PC-9 (cell line): ENCODE results near the gene FNDC1. TPM values are rescaled to one million over a fixed set of nuclear protein-coding genes. Genes with fewer than 3 reads are reported as not detected.

Experiments used
- BruUV-seq: library from RNA; stranded (reverse); fragments of 400-500 nt; replicated peaks from 2 replicates; lab custom pipeline; 2021; lab: Mats Ljungman, UMichigan
- CTCF ChIA-PET: fragments of 300-600 bp; sonication (Branson Sonifier 250); formaldehyde crosslinking; loops from one replicate; lab custom pipeline; 2022; ENCODE audit warnings: antibody characterized with exemption; lab: Charles Lee
- POLR2A ChIA-PET: fragments of 300-600 bp; sonication (Branson Sonifier 250); formaldehyde crosslinking; loops from one replicate; lab custom pipeline; 2022; ENCODE audit warnings: antibody characterized with exemption; ENCODE audit not compliant: unreplicated experiment; lab: Charles Lee
- DNase-seq, 2 experiments: peaks; one replicate each; pipeline versions ENCODE4 v3.0.0 to v3.0.0-alpha.2; 2015 to 2022; ENCODE audit warnings: mixed read lengths in 1 of 2
- H2AFZ ChIP-seq: fragments of 200-600 bp; sonication (generic); 2 replicates; pipeline ENCODE4 v1.8.1; 2017; ENCODE audit warnings: antibody characterized with exemption
- H3F3A ChIP-seq: fragments of 200-600 bp; sonication (generic); 2 replicates; pipeline ENCODE4 v1.8.1; 2017; ENCODE audit warnings: antibody characterized with exemption, mild to moderate bottlenecking, low read depth; ENCODE audit not compliant: insufficient read depth
- H3K27ac ChIP-seq: fragments of 200-600 bp; sonication (generic); 2 replicates; pipeline ENCODE4 v1.6.1; 2016; ENCODE audit warnings: mixed run types
- H3K27me3 ChIP-seq: fragments of 200-600 bp; sonication (generic); 2 replicates; pipeline ENCODE4 v1.6.1; 2016; ENCODE audit warnings: low read depth, mixed run types; ENCODE audit not compliant: insufficient read depth
- H3K36me3 ChIP-seq: fragments of 200-600 bp; sonication (generic); 2 replicates; pipeline ENCODE4 v1.6.1; 2016; ENCODE audit warnings: low read depth, mixed run types
- H3K4me1 ChIP-seq: fragments of 200-600 bp; sonication (generic); replicated peaks from 2 replicates; pipeline ENCODE4 v1.6.1; 2016; ENCODE audit warnings: mixed run types; ENCODE audit not compliant: insufficient read depth
- H3K4me2 ChIP-seq: fragments of 200-600 bp; sonication (generic); 2 replicates; pipeline ENCODE4 v1.6.1; 2017; ENCODE audit warnings: mixed run types
- H3K4me3 ChIP-seq: fragments of 200-600 bp; sonication (generic); 2 replicates; pipeline ENCODE4 v1.6.1; 2016; ENCODE audit warnings: mixed run types
- H3K79me2 ChIP-seq: fragments of 200-600 bp; sonication (generic); 2 replicates; pipeline ENCODE4 v1.6.1; 2017; ENCODE audit warnings: low read depth, mixed run types
- H3K9me2 ChIP-seq: fragments of 200-600 bp; sonication (generic); 2 replicates; pipeline ENCODE4 v1.8.1; 2017; ENCODE audit warnings: mild to moderate bottlenecking; ENCODE audit not compliant: insufficient read depth
- H3K9me3 ChIP-seq: fragments of 200-600 bp; sonication (generic); 2 replicates; pipeline ENCODE4 v1.8.1; 2016; ENCODE audit warnings: low read depth; ENCODE audit not compliant: insufficient read depth
- H4K20me1 ChIP-seq: fragments of 200-600 bp; sonication (generic); 2 replicates; pipeline ENCODE4 v1.8.1; 2017; ENCODE audit not compliant: insufficient read depth
- EZH2 ChIP-seq: fragments of 200-600 bp; sonication (generic); IDR thresholded peaks from 2 replicates; pipeline ENCODE4 v1.8.0; 2017; ENCODE audit warnings: antibody characterized with exemption, low read depth
- intact Hi-C: fragments of 100-400 bp; cut with micrococcal nuclease; formaldehyde crosslinking; loops from one replicate; pipeline ENCODE4 v1.10.0; 2022; ENCODE audit not compliant: unreplicated experiment
- total RNA-seq: library from RNA; stranded (reverse); gene quantifications from 2 replicates; pipeline ENCODE4 v1.2.3, GENCODE V29; 2021
- TF ChIP-seq, protein P1 (sequence below): fragments of 200-600 bp; sonication (generic); conservative IDR thresholded peaks from 2 replicates; pipeline ENCODE4 v1.6.1; 2017; ENCODE audit warnings: mixed run types, antibody characterized with exemption, mild to moderate bottlenecking, moderate library complexity

FNDC1 gene
- total RNA-seq, 1 experiment from 2014 or later, result not detected

DNA sequence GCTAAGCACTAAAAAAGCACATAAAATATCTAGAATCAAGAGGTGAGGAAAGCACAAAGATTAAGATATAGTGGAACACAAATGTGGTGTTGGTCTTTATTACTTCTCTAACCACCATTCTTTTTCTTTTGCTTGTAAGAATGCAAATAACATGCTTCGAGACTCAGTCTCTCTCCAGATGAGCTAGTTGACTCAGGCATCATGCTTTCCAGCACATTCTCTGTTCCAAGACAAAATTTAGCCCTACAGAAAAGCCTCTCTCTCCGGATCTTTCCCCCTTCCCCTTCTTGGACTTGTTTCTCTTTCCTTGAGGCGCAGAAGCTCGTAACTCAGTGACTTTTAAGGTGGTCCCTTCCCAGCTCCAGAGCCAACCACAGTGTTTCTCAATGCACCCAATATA is 91.0 kb downstream of the FNDC1 start:
- no TSS peak for BruUV-seq
- POLR2A ChIA-PET, result no interaction called here
- Histone ChIP-seq H3K9me3 (no peaks in the 10 kb centered on the region), H4K20me1 (no peaks in the 10 kb centered on the region), H2AFZ (no peak overlapping the region), H3K27me3 (peaks cover 33% of the 10 kb centered on the region), H3F3A (no peaks in the 10 kb centered on the region), H3K4me2 (no peak overlapping the region), H3K27ac (no peak overlapping the region), H3K4me3 (no peak overlapping the region), H3K9me2 (no peaks in the 10 kb centered on the region), H3K4me1 (no peaks in the 10 kb centered on the region), H3K79me2 (no peaks in the 10 kb centered on the region), H3K36me3 (no peaks in the 10 kb centered on the region)
- CTCF ChIA-PET, result no interaction called here
- no peak for DNase-seq
- intact Hi-C loops, result no loop called here
- TF ChIP-seq, protein P1, sequence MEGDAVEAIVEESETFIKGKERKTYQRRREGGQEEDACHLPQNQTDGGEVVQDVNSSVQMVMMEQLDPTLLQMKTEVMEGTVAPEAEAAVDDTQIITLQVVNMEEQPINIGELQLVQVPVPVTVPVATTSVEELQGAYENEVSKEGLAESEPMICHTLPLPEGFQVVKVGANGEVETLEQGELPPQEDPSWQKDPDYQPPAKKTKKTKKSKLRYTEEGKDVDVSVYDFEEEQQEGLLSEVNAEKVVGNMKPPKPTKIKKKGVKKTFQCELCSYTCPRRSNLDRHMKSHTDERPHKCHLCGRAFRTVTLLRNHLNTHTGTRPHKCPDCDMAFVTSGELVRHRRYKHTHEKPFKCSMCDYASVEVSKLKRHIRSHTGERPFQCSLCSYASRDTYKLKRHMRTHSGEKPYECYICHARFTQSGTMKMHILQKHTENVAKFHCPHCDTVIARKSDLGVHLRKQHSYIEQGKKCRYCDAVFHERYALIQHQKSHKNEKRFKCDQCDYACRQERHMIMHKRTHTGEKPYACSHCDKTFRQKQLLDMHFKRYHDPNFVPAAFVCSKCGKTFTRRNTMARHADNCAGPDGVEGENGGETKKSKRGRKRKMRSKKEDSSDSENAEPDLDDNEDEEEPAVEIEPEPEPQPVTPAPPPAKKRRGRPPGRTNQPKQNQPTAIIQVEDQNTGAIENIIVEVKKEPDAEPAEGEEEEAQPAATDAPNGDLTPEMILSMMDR, result no peak
- no peak for TF ChIP-seq EZH2

DNA sequence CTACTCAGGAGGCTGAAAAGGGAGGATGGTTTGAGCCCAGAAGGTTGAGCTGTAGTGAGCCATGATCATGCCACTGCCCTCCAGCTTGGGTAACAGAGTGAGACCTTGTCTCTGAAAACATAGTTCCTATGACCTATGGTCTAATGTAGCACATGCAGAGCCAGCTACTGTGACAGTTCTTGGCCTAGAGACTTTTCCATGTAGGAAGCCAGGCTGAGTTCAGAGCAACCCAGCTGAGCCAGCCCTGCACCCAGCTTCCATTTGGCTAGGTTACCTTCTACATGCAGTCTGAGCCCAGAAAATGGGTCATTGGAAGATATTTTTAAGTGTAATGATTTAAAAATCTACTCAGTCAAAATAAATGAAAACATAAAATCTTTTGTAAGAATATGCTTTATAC is 92.8 kb downstream of the FNDC1 start:
- DNase-seq, result no peak

DNA sequence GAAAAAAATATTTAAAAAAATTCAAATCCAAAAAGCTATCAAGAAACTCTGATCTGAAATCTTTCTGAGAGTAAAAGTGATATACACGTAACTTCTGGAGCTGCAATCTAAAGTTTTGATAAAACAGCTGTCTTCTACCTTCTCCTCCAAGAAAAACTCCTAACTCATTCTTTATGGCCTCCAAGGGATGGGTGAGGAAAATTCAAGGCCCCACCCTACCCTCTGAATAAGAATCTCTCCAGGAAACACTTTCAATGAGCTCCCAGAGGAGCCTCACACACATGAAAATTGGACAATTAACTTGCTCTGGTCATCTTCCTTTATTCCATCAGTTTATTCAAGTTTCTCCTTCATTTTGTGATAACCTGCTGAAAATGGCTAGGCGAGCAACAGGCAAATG is 93.4 kb downstream of the FNDC1 start:
- H4K20me1 ChIP-seq, result no peaks in the 10 kb centered on the region
- TF ChIP-seq, protein P1, result no peak
- no peak for TF ChIP-seq EZH2
- no peaks in the 10 kb centered on the region for H3K36me3 ChIP-seq
- no peak overlapping the region for H2AFZ ChIP-seq
- no peak overlapping the region for H3K4me2 ChIP-seq
- no peaks in the 10 kb centered on the region for H3K79me2 ChIP-seq
- intact Hi-C loops, result no loop called here
- ChIA-PET POLR2A (no interaction called here), CTCF (no interaction called here)
- H3K4me3 ChIP-seq, result no peak overlapping the region
- H3F3A ChIP-seq, result no peaks in the 10 kb centered on the region
- H3K27me3 ChIP-seq, result peaks cover 30% of the 10 kb centered on the region
- H3K4me1 ChIP-seq, result no peaks in the 10 kb centered on the region
- H3K9me2 ChIP-seq, result no peaks in the 10 kb centered on the region
- no peak for DNase-seq
- no peak overlapping the region for H3K27ac ChIP-seq
- H3K9me3 ChIP-seq, result no peaks in the 10 kb centered on the region
- BruUV-seq, result no TSS peak

More for the DNA sequence above, 92.8 kb downstream of the FNDC1 start:
- Histone ChIP-seq H3F3A (no peaks in the 10 kb centered on the region), H3K4me1 (no peaks in the 10 kb centered on the region), H3K27me3 (peaks cover 30% of the 10 kb centered on the region), H4K20me1 (no peaks in the 10 kb centered on the region), H3K79me2 (no peaks in the 10 kb centered on the region), H3K36me3 (no peaks in the 10 kb centered on the region), H3K9me2 (no peaks in the 10 kb centered on the region), H2AFZ (no peak overlapping the region), H3K27ac (no peak overlapping the region), H3K4me2 (no peak overlapping the region), H3K4me3 (no peak overlapping the region), H3K9me3 (no peaks in the 10 kb centered on the region)
- TF ChIP-seq, protein P1, result no peak
- no peak for TF ChIP-seq EZH2
- POLR2A ChIA-PET, result no interaction called here
- BruUV-seq, result no TSS peak
- intact Hi-C loops, result no loop called here
- CTCF ChIA-PET, result no interaction called here
